ENCODE results near the gene KRTAP1-3.
"Not testable (repeated sequence)": the region's sequence is repeated elsewhere in the genome, so short reads cannot be mapped to it uniquely, and the experiment has no call there.

Gene KRTAP1-3

GRCh38 chr17:41054025-41054424 lies 19.4 kb upstream of the KRTAP1-3 start:
- no peak for DNase-seq

GRCh38 chr17:41052566-41052965 lies 17.9 kb upstream of the KRTAP1-3 start:
- DNase-seq = no peak

- DNase-seq = no peak
These were observed 14.4 kb upstream of the KRTAP1-3 start for GRCh38 chr17:41049110-41049509.

- DNase-seq = no peak
These were observed 13.8 kb upstream of the KRTAP1-3 start for GRCh38 chr17:41048441-41048840.

- not testable (repeated sequence) for DNase-seq
These were observed 12.2 kb upstream of the KRTAP1-3 start, which contains the start of gene KRTAP2-1 for GRCh38 chr17:41046735-41047465. TSS of gene KRTAP2-1 (minus strand) at chr17:41047316. CDS start at chr17:41047267, 49 bp downstream.

GRCh38 chr17:41042953-41043352 lies 8.3 kb upstream of the KRTAP1-3 start:
- DNase-seq = no peak

- DNase-seq = peak; percentile 41
These were observed 6.3 kb upstream of the KRTAP1-3 start, which contains the start of gene KRTAP1-1 for GRCh38 chr17:41040783-41041571. TSS of gene KRTAP1-1 (minus strand) at chr17:41041450. CDS start at chr17:41041397, 53 bp downstream.

GRCh38 chr17:41037853-41038350 lies 3.2 kb upstream of the KRTAP1-3 start:
- DNase-seq = no peak

GRCh38 chr17:41029633-41030245 lies 4.9 kb downstream of the KRTAP1-3 start, which contains the start of gene KRTAP1-4:
TSS of gene KRTAP1-4 (minus strand) at chr17:41030195. CDS start at chr17:41030078, 117 bp downstream.
- DNase-seq = peak; percentile 14

- DNase-seq = no peak
These were observed 7.8 kb downstream of the KRTAP1-3 start, which contains the start of gene KRTAP1-5 for GRCh38 chr17:41026715-41027471. TSS of gene KRTAP1-5 (minus strand) at chr17:41027208. CDS start at chr17:41027155, 53 bp downstream.

- no peak for DNase-seq
These were observed 10.0 kb downstream of the KRTAP1-3 start for GRCh38 chr17:41024697-41025096.

- no peak for DNase-seq
These were observed 14.3 kb downstream of the KRTAP1-3 start for GRCh38 chr17:41020336-41020735.

GRCh38 chr17:41019415-41019814 lies 15.3 kb downstream of the KRTAP1-3 start:
- no peak for DNase-seq

- no peak for DNase-seq
These were observed 16.1 kb downstream of the KRTAP1-3 start for GRCh38 chr17:41018541-41018940.

GRCh38 chr17:41016578-41017215 lies 18.0 kb downstream of the KRTAP1-3 start:
- no peak for DNase-seq

- no peak for DNase-seq
These were observed 19.2 kb downstream of the KRTAP1-3 start for GRCh38 chr17:41015454-41015853.

- DNase-seq = peak; percentile 62
These were observed 21.1 kb downstream of the KRTAP1-3 start for GRCh38 chr17:41013606-41014005.

GRCh38 chr17:41013181-41013580 lies 21.5 kb downstream of the KRTAP1-3 start:
- DNase-seq = no peak

- no peak for DNase-seq
These were observed 22.2 kb downstream of the KRTAP1-3 start for GRCh38 chr17:41012326-41013120.

- DNase-seq = no peak
These were observed 24.2 kb downstream of the KRTAP1-3 start for GRCh38 chr17:41010441-41010840.

- no peak for DNase-seq
These were observed 24.7 kb downstream of the KRTAP1-3 start for GRCh38 chr17:41009936-41010335.

All from NCI-H1105 (cell line).